Testis (tissue), 2 donors: Measurements from ENCODE around the gene GNL1.

Experiments used
- CTCF ChIP-seq, 3 experiments: fragments of 450-650 bp in 2 of 3; fragments of 200-600 bp in 1 of 3; sonication (generic) in 1 of 3; IDR thresholded peaks; one replicate each; pipeline ENCODE4 v1.5.1; 2016 to 2019; ENCODE audit warnings: antibody characterized with exemption in 3 of 3, mild to moderate bottlenecking in 2 of 3, moderate library complexity in 1 of 3
- POLR2A ChIP-seq: fragments of 450-650 bp; IDR thresholded peaks from one replicate; pipeline ENCODE4 v1.6.1; 2017; ENCODE audit warnings: antibody characterized with exemption, mild to moderate bottlenecking, moderate library complexity

DNA sequence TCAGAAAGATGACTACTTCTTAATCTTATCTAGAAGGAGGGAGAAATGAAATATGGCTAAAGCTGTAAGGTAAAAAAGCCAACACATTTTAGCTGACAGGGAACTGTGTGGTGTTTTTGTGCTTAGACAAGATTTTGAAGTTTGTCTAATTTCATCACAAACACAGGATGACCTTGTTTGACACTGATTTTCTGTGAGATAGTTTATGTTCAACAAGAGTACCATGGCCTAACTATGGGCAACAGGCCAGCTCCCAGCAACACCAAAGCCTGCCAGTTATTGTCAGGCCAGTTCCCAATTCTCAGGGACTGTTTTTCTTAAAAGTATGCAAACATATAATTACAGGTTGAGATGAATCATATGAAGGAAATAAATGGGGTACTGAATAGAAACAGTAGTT is 9.5 kb upstream of the GNL1 start:
- TF ChIP-seq CTCF (IDR thresholded peaks at IDR 0.05), result no peak
- TF ChIP-seq POLR2A, result no peak
